Karpas-422 (cell line): Measurements from ENCODE around the gene TYR. TPM values are rescaled to one million over a fixed set of nuclear protein-coding genes. Genes with fewer than 3 reads are reported as not detected.

Source experiments
- DNase-seq: peaks from one replicate; pipeline ENCODE4 v3.0.0-alpha.2; 2015
- H2AFZ ChIP-seq: fragments of 200-600 bp; sonication (generic); 2 replicates; pipeline ENCODE4 v1.6.1; 2014; ENCODE audit warnings: antibody characterized with exemption, low read length, mixed read lengths
- H3K27ac ChIP-seq: fragments of 200-600 bp; sonication (generic); 2 replicates; pipeline ENCODE4 v1.5.1; 2014; ENCODE audit warnings: mild to moderate bottlenecking, low read length, moderate library complexity
- H3K27me3 ChIP-seq: fragments of 200-600 bp; sonication (generic); 2 replicates; pipeline ENCODE4 v1.6.1; 2014; ENCODE audit warnings: low read length, mixed read lengths
- H3K36me3 ChIP-seq: fragments of 200-600 bp; sonication (generic); 2 replicates; pipeline ENCODE4 v1.6.1; 2014; ENCODE audit warnings: low read length, mixed read lengths; ENCODE audit not compliant: insufficient read depth
- H3K4me1 ChIP-seq: fragments of 200-600 bp; sonication (generic); 2 replicates; pipeline ENCODE4 v1.6.1; 2014; ENCODE audit warnings: mild to moderate bottlenecking, low read length, mixed read lengths
- H3K4me2 ChIP-seq: fragments of 200-600 bp; sonication (generic); 2 replicates; pipeline ENCODE4 v1.6.1; 2014; ENCODE audit warnings: low read length, low read depth, mild to moderate bottlenecking; ENCODE audit not compliant: poor library complexity, severe bottlenecking
- H3K4me3 ChIP-seq: fragments of 200-600 bp; sonication (generic); 2 replicates; pipeline ENCODE4 v1.5.1; 2014; ENCODE audit warnings: mild to moderate bottlenecking, antibody characterized with exemption, low read length, mixed read lengths
- H3K79me2 ChIP-seq: fragments of 200-600 bp; sonication (generic); 2 replicates; pipeline ENCODE4 v1.6.1; 2014; ENCODE audit warnings: mild to moderate bottlenecking, low read length, mixed read lengths
- H3K9ac ChIP-seq: fragments of 200-600 bp; sonication (generic); 2 replicates; pipeline ENCODE4 v1.6.0; 2014; ENCODE audit warnings: low read length
- H3K9me2 ChIP-seq: fragments of 200-600 bp; sonication (generic), shearing (Covaris generic); replicated peaks from 2 replicates; pipeline ENCODE4 v1.6.0; 2014; ENCODE audit warnings: mild to moderate bottlenecking, low read length, moderate library complexity; ENCODE audit not compliant: insufficient read depth
- H3K9me3 ChIP-seq: fragments of 300-700, 200-600 bp; sonication (generic); 2 replicates; pipeline ENCODE4 v1.6.1; 2014; ENCODE audit warnings: low read length, mixed read lengths
- H4K20me1 ChIP-seq: fragments of 200-600 bp; sonication (generic); 2 replicates; pipeline ENCODE4 v1.6.1; 2014; ENCODE audit warnings: mild to moderate bottlenecking, antibody characterized with exemption, low read length, low read depth; ENCODE audit not compliant: insufficient read depth
- total RNA-seq: library from RNA; depleted of rRNA; stranded (reverse); fragments of >200 nt; shearing (Covaris generic); gene quantifications from 2 replicates; pipeline ENCODE4 v1.2.3, GENCODE V29; 2014; ENCODE audit warnings: low replicate concordance

Gene TYR
- total RNA-seq, 1 experiment from 2014 or later = not detected

DNA sequence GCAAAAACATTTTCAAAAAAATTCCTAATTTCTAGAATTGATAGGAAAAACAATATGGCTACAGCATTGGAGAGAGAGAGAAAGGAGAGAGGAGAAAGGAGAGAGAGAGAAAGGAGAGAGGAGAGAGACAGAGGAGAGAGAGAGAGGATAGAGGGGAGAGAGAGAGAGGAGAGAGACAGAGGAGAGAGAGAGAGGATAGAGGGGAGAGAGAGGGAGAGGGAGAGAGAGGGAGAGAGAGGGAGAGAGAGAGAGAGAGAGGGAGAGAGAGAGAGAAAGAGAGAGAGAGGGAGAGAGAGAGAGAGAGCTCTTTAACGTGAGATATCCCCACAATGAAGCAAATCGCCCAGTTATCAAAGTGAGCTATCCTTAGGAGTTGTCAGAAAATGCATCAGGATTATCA lies 737 bp upstream of the TYR start:
- Histone ChIP-seq H3K9me2 (no peaks in the 10 kb centered on the region), H2AFZ (no peak overlapping the region), H3K4me1 (no peaks in the 10 kb centered on the region), H3K36me3 (no peaks in the 10 kb centered on the region), H3K9me3 (no peaks in the 10 kb centered on the region), H4K20me1 (no peaks in the 10 kb centered on the region), H3K79me2 (no peaks in the 10 kb centered on the region), H3K4me2 (no peak overlapping the region), H3K4me3 (no peak overlapping the region), H3K9ac (no peak overlapping the region), H3K27ac (no peak overlapping the region), H3K27me3 (no peaks in the 10 kb centered on the region)
- no peak for DNase-seq

DNA sequence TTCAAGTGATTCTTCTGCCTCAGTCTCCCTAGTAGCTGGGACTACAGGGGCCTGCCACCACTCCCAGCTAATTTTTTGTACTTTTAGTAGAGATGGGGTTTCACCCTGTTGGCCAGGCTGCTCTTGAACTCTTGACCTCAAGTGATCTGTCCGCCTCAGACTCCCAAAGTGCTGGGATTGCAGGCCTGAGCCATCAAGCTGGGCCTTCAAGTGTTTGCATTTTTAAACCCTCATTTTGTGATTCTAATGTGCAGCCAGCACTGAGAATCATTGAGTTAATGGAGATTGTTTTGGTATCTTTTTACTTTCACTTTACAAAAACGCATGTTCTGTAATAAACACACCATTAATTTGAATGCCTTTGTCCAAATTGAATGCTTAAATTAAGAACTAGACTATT lies 3.4 kb downstream of the TYR start:
- Histone ChIP-seq H3K4me1 (no peaks in the 10 kb centered on the region), H3K9ac (no peak overlapping the region), H3K27ac (no peak overlapping the region), H3K79me2 (no peaks in the 10 kb centered on the region), H3K27me3 (0 out of 2 replicates have a peak, but pooled peaks cover under 1% of the 10 kb centered on the region), H4K20me1 (no peaks in the 10 kb centered on the region), H3K4me3 (no peak overlapping the region), H3K4me2 (no peak overlapping the region), H3K9me3 (no peaks in the 10 kb centered on the region; the same call in 1 of the 2 replicates), H3K36me3 (no peaks in the 10 kb centered on the region), H3K9me2 (0 out of 2 replicates have a peak, but pooled peaks cover 4% of the 10 kb centered on the region), H2AFZ (no peak overlapping the region)
- DNase-seq = no peak

DNA sequence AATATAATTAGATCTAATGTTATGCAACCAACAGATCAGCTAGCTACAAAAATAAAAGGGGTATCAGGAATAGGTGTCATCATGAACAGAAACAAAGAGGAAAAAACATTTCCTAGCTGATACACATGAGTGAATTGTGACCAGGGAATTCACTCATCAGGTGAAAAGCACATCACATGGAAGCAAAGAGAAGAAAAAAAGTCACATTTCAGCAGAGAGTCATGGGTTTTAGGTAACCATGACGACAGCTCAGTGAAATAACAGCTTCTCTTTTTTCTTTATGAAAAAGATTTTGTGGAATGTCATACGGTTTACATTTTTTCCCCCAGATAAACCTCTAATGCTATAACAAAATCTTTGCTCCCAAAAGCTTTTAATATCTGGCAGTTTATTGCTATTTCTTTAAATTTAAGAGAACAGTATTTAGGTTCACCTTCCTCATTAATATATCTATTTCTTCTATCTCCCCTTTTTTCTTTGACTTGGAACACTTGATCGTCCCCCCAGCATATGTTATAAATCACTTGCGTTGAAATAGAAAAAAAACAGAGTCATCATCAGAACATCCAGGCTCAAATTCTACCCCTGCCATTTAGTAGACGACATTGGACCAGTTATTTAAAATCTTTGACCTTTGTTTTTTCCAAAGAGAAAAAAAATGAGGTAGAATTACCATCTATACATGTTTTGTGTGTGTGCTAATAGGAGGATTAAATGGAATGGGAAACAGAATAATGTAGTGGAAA lies 5.3 kb downstream of the TYR start:
- no peak for DNase-seq
- Histone ChIP-seq H3K36me3 (no peaks in the 10 kb centered on the region), H3K9me2 (0 out of 2 replicates have a peak, but pooled peaks cover 4% of the 10 kb centered on the region), H3K4me3 (no peak overlapping the region), H4K20me1 (no peaks in the 10 kb centered on the region), H3K79me2 (no peaks in the 10 kb centered on the region), H3K9ac (no peak overlapping the region), H3K27me3 (0 out of 2 replicates have a peak, but pooled peaks cover 2% of the 10 kb centered on the region), H3K27ac (no peak overlapping the region), H3K9me3 (peaks cover 6% of the 10 kb centered on the region), H2AFZ (no peak overlapping the region), H3K4me1 (no peaks in the 10 kb centered on the region), H3K4me2 (no peak overlapping the region)

DNA sequence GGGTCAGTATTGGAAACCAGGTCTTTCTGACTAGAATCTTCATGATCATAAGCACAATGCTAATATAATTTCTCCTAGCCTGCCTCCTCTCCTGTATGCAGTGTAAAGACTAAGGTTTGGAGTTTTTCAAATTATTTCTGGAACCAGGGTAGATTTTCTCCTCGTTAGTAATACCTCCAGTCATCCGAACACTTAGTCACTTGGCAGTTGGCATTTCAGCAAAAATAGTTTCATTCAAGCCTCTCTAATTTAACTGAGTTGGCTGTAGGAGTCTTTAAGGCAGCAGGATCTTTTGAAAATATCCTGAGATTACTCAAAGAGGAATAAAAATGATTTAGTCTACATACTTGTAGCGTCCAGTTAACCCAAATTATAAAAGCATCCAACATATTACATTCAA lies 6.3 kb downstream of the TYR start:
- peaks cover 6% of the 10 kb centered on the region for H3K9me3 ChIP-seq
- DNase-seq = no peak
- H4K20me1 ChIP-seq = no peaks in the 10 kb centered on the region
- H3K4me2 ChIP-seq = no peak overlapping the region
- H3K79me2 ChIP-seq = no peaks in the 10 kb centered on the region
- 0 out of 2 replicates have a peak, but pooled peaks cover 4% of the 10 kb centered on the region for H3K9me2 ChIP-seq
- H3K4me1 ChIP-seq = no peaks in the 10 kb centered on the region
- no peaks in the 10 kb centered on the region for H3K36me3 ChIP-seq
- H3K27me3 ChIP-seq = 0 out of 2 replicates have a peak, but pooled peaks cover 2% of the 10 kb centered on the region
- no peak overlapping the region for H2AFZ ChIP-seq
- H3K9ac ChIP-seq = no peak overlapping the region
- H3K4me3 ChIP-seq = no peak overlapping the region
- no peak overlapping the region for H3K27ac ChIP-seq

DNA sequence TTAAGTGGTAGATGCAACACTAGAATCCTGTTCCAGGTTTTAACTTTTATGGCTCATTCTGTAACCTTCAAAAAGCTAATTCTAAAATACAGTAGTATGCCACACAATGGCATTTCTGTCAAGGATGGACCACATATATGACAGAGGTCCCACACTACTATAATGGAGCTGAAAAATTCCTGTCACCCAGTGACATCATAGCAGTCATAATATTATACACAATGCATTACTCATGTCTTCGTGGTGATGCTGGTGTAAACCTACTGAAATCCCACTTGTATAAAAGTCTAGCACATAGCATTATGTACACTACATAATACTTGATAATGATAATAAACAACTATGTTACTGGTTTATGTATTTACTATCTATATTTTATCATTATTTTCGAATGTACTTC lies 12.1 kb downstream of the TYR start:
- Histone ChIP-seq H3K36me3 (no peaks in the 10 kb centered on the region), H3K4me3 (no peak overlapping the region), H4K20me1 (no peaks in the 10 kb centered on the region), H3K27ac (no peak overlapping the region), H3K9ac (no peak overlapping the region), H2AFZ (no peak overlapping the region), H3K9me2 (0 out of 2 replicates have a peak, but pooled peaks cover 3% of the 10 kb centered on the region), H3K4me2 (no peak overlapping the region), H3K9me3 (peaks cover 18% of the 10 kb centered on the region), H3K27me3 (0 out of 2 replicates have a peak, but pooled peaks cover 2% of the 10 kb centered on the region), H3K4me1 (no peaks in the 10 kb centered on the region), H3K79me2 (no peaks in the 10 kb centered on the region)
- DNase-seq = no peak

DNA sequence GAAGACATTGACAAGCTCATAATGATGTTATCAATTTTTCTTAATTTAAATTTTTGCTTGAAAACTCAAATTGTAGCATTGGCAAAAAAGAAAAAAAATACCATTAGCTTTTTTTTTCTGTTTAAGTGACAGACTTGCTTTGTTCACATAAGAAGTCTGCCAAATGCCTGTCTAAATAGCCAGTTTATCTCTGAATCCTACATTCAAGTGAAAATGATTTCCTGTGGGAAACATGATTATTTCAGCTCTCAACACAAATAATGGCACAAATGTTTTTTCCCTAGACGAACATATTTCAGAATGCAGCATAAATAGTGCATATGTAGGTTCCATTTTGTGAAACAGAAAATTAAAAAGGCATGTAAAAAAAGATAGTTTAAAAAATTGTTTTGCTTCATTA lies 23.5 kb downstream of the TYR start:
- H3K4me3 ChIP-seq = no peak overlapping the region
- no peak overlapping the region for H3K27ac ChIP-seq
- H3K79me2 ChIP-seq = no peaks in the 10 kb centered on the region
- H3K9me3 ChIP-seq = peaks cover 43% of the 10 kb centered on the region
- H4K20me1 ChIP-seq = no peaks in the 10 kb centered on the region
- H3K27me3 ChIP-seq = no peaks in the 10 kb centered on the region
- no peaks in the 10 kb centered on the region for H3K36me3 ChIP-seq
- no peak overlapping the region for H3K9ac ChIP-seq
- no peaks in the 10 kb centered on the region; the same call in 1 of the 2 replicates for H3K9me2 ChIP-seq
- no peaks in the 10 kb centered on the region for H3K4me1 ChIP-seq
- no peak overlapping the region for H3K4me2 ChIP-seq
- no peak for DNase-seq
- no peak overlapping the region for H2AFZ ChIP-seq

DNA sequence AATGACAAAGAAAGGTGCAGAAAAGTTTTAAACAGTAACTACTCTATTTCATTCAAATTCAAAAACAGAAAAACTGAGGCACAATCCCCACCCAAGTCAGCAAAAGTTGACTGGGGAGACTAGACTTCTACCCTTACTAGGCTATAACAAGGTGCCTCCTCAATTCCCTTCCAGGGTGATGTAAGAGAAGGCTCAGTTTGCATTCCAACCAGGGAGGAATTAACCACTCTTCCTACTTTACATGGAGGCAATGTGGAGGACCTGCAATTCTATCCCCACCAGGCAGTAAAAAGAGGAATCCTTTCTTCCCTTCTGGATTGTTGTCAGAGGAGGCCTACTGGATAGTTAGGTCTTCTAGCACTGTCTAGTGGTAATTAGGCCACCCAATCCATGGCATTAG lies 26.1 kb downstream of the TYR start:
- Histone ChIP-seq H3K4me3 (no peak overlapping the region), H3K4me1 (no peaks in the 10 kb centered on the region), H3K27ac (no peak overlapping the region), H3K4me2 (no peak overlapping the region), H3K9me3 (peaks cover 32% of the 10 kb centered on the region; the same call in 1 of the 2 replicates), H4K20me1 (no peaks in the 10 kb centered on the region), H2AFZ (no peak overlapping the region), H3K79me2 (no peaks in the 10 kb centered on the region), H3K27me3 (no peaks in the 10 kb centered on the region), H3K36me3 (no peaks in the 10 kb centered on the region), H3K9me2 (no peaks in the 10 kb centered on the region), H3K9ac (no peak overlapping the region)
- no peak for DNase-seq

DNA sequence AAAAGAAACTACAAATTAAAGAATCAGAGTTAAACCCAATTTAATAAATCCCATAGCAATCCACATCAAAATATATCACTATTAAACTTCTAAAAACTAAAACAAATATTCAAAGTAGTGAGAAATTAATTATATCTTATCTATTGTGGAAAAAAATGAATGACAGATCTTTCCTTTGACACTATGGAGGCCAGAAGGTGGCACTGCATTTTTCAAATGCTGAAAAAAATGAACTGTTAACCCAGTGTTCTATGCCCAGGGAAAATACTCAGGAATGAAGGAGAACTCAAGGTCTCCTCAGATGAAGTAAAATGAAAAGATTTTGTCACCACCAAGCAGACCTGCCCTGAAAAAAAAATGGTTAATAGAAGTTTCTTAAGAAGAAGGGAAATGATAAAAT lies 27.7 kb downstream of the TYR start:
- peaks cover 35% of the 10 kb centered on the region for H3K9me3 ChIP-seq
- no peak overlapping the region for H3K4me3 ChIP-seq
- no peaks in the 10 kb centered on the region for H3K4me1 ChIP-seq
- H3K27me3 ChIP-seq = no peaks in the 10 kb centered on the region
- H3K9ac ChIP-seq = no peak overlapping the region
- H3K9me2 ChIP-seq = no peaks in the 10 kb centered on the region
- H3K27ac ChIP-seq = no peak overlapping the region
- no peak overlapping the region for H2AFZ ChIP-seq
- H3K36me3 ChIP-seq = no peaks in the 10 kb centered on the region
- no peaks in the 10 kb centered on the region for H3K79me2 ChIP-seq
- DNase-seq = no peak
- no peaks in the 10 kb centered on the region for H4K20me1 ChIP-seq
- H3K4me2 ChIP-seq = no peak overlapping the region
